ENCODE results near the gene NTS. TPM values are rescaled to one million over a fixed set of nuclear protein-coding genes. Genes with fewer than 3 reads are reported as not detected.

Gene NTS
- total RNA-seq, 4 donors from 2014 or later, result not detected

GRCh38 chr12:85866986-85867776 lies 6.9 kb upstream of the NTS start:
- no peak overlapping the region for H3K27ac ChIP-seq
- WGBS, result 20% methylated on average over 5 of the region's 5 CpGs
- no peaks in the 10 kb centered on the region for H3K9me3 ChIP-seq
- TF ChIP-seq CTCF (IDR thresholded peaks at IDR 0.05) (peak; percentile 54 to 66), EP300 (IDR thresholded peaks at IDR 0.05) (no peak)
- H3K4me1 ChIP-seq, result peaks cover 3% of the 10 kb centered on the region
- no peak overlapping the region for H3K4me3 ChIP-seq
- H3K36me3 ChIP-seq, result no peaks in the 10 kb centered on the region
- H3K27me3 ChIP-seq, result no peaks in the 10 kb centered on the region
- DNase-seq (ENCODE audit: low spot score in 2 of 2), result no peak

GRCh38 chr12:85872497-85873091 lies 1.5 kb upstream of the NTS start:
- H3K9me3 ChIP-seq, result no peaks in the 10 kb centered on the region
- H3K27me3 ChIP-seq, result no peaks in the 10 kb centered on the region
- H3K27ac ChIP-seq, result no peak overlapping the region
- no peaks in the 10 kb centered on the region for H3K36me3 ChIP-seq
- TF ChIP-seq CTCF (IDR thresholded peaks at IDR 0.05) (peak; percentile 35 to 65), POLR2A (IDR thresholded peaks at IDR 0.05) (no peak)
- no peak for DNase-seq (ENCODE audit: low spot score in 2 of 2)
- H3K4me3 ChIP-seq, result no peak overlapping the region
- 33% methylated on average over 3 of the region's 3 CpGs for WGBS
- H3K4me1 ChIP-seq, result no peaks in the 10 kb centered on the region

- Histone ChIP-seq H3K4me3 (no peak overlapping the region), H3K4me1 (no peaks in the 10 kb centered on the region), H3K27me3 (peaks cover 2% of the 10 kb centered on the region), H3K27ac (no peak overlapping the region), H3K9me3 (no peaks in the 10 kb centered on the region), H3K36me3 (no peaks in the 10 kb centered on the region)
- TF ChIP-seq POLR2AphosphoS5 (IDR thresholded peaks at IDR 0.05) (no peak), EP300 (IDR thresholded peaks at IDR 0.05) (no peak), POLR2A (IDR thresholded peaks at IDR 0.05) (no peak), CTCF (IDR thresholded peaks at IDR 0.05) (no peak)
- no peak for DNase-seq (ENCODE audit: low spot score in 2 of 2)
- WGBS, result 73% methylated on average over 3 of the region's 3 CpGs
Measured at GRCh38 chr12:85877459-85877858, 3.4 kb downstream of the NTS start.

GRCh38 chr12:85883763-85884162 lies 9.7 kb downstream of the NTS start:
- Histone ChIP-seq H3K27ac (no peak overlapping the region), H3K9me3 (no peaks in the 10 kb centered on the region), H3K36me3 (no peaks in the 10 kb centered on the region), H3K27me3 (peaks cover 2% of the 10 kb centered on the region), H3K4me1 (no peaks in the 10 kb centered on the region), H3K4me3 (no peak overlapping the region)
- no peak for DNase-seq (ENCODE audit: low spot score in 2 of 2)
- TF ChIP-seq EP300 (IDR thresholded peaks at IDR 0.05) (no peak), CTCF (IDR thresholded peaks at IDR 0.05) (no peak)

DNA sequence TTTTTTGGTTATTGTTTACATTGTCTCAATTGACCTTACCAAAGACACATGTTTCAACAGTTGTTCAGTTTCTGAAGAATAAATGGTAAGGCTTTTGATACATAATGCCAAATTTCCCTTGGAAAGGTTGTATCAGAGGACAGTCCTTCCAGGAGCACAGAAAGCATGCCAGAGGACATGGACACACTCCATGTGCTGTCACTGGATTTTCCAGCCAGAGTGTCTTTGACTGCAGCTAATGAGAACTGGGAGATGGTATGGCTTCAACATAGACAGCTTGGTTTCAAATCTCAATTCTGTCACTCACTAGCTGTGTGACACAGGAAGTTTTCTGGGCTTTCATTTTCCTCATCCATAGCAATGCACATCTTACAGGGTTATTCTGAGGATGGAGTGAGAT lies 20.6 kb downstream of the NTS start:
- H3K9me3 ChIP-seq, result no peaks in the 10 kb centered on the region
- DNase-seq (ENCODE audit: low spot score in 2 of 2), result no peak
- no peaks in the 10 kb centered on the region for H3K36me3 ChIP-seq
- H3K27ac ChIP-seq, result no peak overlapping the region
- TF ChIP-seq POLR2AphosphoS5 (IDR thresholded peaks at IDR 0.05) (no peak), EP300 (IDR thresholded peaks at IDR 0.05) (no peak), POLR2A (IDR thresholded peaks at IDR 0.05) (no peak), CTCF (IDR thresholded peaks at IDR 0.05) (no peak)
- no peaks in the 10 kb centered on the region for H3K4me1 ChIP-seq
- no peak overlapping the region for H3K4me3 ChIP-seq
- H3K27me3 ChIP-seq, result no peaks in the 10 kb centered on the region
